NCI-H2171 (cell line): ENCODE measurements around the gene RARB.

Experiments used
- DNase-seq: peaks from one replicate; lab custom pipeline; 2025; lab: John Stamatoyannopoulos, UW

The RARB gene

GRCh38 chr3:25578059-25578458 lies 150.0 kb downstream of the RARB start:
- no peak for DNase-seq

GRCh38 chr3:25580534-25580933 lies 152.5 kb downstream of the RARB start:
- DNase-seq, result no peak

DNA sequence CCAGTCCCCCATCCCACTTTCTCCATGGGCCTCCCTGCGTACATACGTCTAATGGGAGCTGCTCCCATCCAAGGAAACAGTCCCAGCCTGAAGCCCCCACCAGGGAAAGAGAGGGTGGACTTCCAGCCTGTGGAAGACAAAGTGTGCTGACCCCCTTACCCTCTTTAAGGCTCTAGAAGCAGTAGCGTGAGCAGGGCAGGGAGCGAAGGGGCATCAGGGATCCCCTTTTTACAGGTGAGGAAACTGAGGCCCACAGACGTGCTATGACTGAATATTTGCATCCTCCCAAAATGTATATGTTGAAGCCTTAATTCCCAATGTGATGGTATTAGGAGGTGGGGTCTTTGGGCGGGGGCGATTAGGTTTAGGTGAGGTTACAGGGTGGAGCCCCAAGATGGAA lies 153.3 kb downstream of the RARB start:
- no peak for DNase-seq

DNA sequence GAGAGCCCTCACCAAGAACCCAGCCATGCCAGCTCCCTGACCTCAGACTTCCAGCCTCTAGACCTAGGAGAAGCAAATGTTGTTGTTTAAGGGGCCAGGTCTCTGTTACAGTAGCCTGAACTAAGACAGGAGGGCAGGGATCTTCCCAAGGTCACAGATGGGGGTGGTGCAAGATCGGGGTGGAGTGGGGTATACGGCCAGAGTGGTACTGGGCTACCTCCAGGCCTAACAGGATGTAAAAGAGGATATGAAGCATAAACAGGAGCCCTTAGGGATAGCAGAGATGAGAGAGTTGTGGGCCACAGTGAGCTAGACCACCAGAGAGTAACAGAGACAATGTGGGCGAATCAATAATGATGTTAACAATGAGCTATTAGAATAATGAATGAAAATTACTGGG lies 153.8 kb downstream of the RARB start:
- DNase-seq, result no peak

DNA sequence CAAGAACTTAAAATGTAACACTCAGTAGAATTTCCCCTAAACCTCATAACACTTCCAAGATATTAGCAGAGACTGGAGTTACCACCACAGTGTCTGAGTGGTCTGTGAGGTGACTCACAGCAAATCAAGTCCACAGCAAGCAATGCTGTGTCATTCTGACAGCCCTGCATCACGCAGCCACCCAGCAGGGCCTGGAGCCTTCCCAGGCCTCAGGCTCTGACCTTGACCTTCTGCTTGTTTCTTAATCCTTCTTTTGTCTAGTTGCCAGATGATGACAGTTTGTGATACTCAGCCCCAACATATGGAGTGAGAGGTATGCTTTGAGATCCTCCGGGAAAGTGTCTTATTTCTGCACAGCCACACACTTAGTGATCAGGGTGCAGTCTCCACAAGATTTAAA lies 154.2 kb downstream of the RARB start:
- no peak for DNase-seq

- DNase-seq, result no peak
Observed at GRCh38 chr3:25583343-25583742, 155.3 kb downstream of the RARB start.

DNA sequence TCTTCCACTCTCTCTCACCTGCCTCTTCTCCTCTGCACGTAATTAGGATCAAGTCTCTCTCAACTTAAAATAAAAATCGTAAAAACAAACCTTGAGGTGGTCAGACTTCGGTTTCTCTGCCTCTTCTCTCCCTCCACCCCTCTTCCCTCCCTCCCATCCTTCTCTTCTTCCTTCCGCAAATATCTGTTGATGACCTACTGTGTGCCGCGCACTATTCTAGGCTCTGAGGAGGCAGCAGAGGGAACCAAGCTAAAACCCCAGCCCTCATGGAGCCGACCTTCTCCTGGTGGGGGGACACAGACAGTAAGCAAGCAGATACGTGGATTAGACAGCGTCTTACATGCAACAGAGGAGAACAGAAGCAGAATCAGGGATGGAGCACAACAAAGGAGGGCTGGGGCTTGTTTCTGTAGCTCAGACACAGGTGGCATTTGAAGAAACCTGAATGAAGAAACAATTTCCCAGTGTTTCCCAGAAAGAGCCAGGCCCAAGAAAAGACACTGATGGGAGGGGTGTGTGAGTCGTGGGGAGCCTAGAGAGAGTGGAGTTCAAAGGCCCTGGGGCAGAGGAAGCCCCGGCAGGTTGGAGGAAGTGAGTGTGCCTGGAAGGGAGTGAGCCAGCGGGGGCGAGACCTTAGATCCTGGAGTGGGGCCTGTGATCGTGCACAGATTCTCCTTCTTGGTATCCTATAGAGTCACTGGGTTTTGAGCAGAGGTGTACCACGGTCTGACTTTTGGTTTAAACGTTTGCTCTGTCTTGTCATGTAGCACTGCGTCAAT lies 156.1 kb downstream of the RARB start:
- DNase-seq, result no peak

DNA sequence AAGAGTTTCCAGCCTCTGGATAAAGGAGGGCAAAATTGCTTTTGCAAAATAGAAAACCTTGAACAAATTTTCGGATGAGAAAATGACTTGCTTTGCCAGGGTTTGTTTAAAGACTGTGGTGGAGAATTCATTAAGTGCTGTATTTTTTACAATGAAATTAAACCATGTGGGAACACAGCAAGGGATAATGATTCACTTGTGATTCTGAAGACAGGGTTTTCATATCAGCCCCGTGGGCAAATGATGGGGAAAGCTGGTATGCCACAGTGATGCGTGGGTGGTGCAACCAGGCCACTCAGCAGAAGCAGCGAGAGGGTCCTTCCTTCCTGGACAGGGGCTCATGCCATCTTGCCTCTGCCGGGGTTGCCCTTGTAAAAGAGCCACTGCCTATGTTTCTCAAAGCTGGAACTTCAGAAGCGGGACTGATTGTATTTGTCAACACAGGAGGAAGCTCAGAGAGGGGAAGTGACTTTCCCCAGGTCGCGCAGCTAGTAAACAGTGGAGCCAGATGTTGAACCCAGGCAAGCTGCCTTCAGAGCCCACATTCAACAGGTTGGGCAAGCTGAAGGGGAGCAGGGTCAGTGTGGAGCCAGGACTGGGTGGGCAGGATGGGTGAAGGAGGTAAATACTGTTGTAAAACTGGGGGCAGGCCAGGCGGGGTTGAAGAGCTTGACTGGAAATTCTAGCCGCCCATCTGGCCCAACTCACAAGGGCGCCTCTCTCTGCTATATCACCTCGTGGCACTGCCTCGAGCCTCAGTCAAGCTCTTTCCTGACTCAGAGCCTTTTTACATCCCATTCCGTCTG lies 157.5 kb downstream of the RARB start:
- DNase-seq, result no peak

DNA sequence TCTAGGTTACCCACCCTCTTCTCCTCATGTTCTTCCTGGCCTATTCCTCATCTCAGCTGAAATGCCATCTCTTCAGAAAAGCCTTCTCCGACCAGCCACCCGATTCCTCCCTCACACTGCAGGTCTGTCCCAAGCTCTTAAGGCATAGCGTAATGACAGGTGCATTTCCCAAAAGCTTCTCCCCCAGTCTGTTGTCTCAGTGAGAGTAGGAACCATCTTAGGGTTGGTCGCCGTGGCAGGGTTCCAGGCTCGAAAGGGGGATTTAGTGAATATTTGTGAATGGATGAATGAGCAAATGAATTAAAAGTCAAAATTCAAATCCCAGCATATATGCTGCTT lies 158.1 kb downstream of the RARB start:
- no peak for DNase-seq

DNA sequence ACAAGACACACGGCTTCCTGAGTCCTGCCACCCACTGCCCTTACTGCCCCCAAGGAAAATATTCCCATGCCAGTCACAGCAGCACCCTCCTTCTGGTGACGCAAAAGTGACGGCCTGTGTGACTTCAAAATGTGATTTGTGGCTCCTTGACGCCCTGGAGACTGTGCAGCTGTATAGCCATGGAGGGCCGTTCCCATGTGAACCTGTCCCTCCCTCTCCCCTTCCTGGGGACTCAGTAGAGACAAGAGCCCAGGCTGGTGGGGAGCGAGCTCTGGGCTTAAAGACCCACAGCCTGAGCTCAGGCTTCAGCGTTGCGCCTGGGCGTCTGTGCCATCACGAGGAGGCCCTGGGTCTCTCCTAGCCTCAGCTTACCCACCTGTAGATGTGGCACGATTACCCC lies 158.5 kb downstream of the RARB start:
- no peak for DNase-seq

DNA sequence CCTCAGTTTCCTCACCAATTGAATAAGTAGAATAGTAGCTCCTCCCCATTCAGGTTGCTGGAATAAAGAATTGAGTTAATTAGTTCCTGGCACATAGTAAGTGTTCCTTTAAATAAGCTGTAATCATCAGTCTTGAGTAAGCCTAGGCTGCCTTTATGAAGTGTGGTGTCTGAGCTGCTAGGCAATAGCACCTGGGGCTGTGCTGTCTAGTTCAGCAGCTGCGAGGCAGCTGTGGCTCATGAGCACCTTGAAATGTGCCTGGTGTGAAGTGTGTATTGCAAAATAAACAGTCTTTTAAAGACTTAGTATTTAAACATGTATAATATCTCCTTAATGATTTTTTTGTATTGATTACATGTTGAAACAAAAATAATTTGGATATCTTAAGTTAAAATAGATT lies 159.0 kb downstream of the RARB start:
- DNase-seq, result no peak

- DNase-seq, result no peak
Observed at GRCh38 chr3:25587526-25587925, 159.5 kb downstream of the RARB start.

GRCh38 chr3:25587975-25588374 lies 159.9 kb downstream of the RARB start:
- DNase-seq, result no peak

GRCh38 chr3:25588441-25589103 lies 160.5 kb downstream of the RARB start:
- no peak for DNase-seq

- DNase-seq, result no peak
Observed at GRCh38 chr3:25589104-25589782, 161.2 kb downstream of the RARB start.

- DNase-seq, result no peak
Observed at GRCh38 chr3:25589783-25590258, 161.8 kb downstream of the RARB start.

DNA sequence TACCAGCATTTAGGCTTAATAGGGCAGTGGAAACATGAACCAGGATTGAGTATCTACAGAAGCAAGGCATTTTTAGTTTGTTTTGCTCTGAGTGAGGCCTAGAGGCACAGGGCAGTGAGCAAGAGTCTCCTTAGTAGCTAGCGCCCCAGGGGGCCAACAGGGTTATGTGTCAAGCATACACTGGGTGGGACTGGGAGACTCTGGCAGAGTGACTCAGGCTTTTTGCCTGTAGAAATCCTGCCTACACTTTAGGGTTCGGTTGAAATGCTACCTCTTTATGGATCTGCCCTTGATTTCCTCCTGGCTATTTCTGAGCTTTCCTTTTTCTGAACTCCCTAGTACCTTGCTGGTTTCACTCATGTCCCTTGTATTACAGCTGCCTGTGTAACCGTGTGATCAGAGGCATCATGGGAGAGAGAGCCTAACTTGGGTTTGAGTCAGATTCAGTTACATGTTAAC lies 164.5 kb downstream of the RARB start:
- DNase-seq, result no peak

DNA sequence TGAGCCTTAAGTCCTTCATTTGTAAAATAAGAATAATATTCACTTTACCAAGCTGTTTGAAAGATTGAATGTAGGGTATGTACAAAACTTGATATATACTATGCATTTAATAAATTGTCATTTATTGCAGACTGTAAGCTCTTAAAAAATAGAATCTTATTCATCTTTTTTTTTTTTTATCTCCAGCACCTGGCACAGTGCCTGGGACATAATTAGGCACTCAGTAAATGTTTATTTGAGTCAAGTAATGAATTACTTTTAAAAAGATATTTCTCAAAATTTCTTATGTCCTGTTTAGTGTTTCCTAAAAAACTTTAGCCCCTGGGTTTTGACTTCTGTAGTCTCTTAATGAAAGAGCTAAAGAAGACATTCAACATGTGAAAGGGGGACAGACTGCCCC lies 164.9 kb downstream of the RARB start:
- no peak for DNase-seq

DNA sequence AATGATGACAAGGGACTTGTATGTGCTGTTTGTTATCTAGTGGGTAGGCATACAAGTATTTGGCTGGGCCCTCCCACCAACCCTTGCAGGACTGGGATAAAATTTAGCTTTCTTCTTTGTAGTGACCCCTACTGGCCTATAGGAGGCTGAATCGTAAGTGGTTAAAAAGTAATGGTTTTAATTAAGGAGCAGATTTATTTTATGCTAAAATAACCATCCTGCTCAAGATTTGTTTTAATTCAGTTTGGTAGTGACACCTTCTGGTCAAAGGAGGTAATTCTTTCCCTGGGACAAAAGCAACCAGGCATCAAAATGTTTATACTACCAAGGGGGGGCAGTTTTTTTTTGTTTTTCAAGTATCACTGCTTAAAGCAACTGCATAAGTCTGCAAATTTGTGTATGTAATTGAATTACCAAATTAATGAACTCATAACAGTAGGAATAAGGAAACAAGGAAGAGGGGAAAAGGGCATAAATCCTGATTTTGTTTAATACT lies 166.0 kb downstream of the RARB start:
- peak; percentile 3 for DNase-seq

GRCh38 chr3:25597535-25598101 lies 169.6 kb downstream of the RARB start:
- no peak for DNase-seq

GRCh38 chr3:25603703-25604102 lies 175.6 kb downstream of the RARB start:
- DNase-seq, result no peak
